Measurements from ENCODE around the gene EML5. TPM values are rescaled to one million over a fixed set of nuclear protein-coding genes. Genes with fewer than 3 reads are reported as not detected.

Gene EML5
- total RNA-seq, 1 donor from 2014 or later: 2.0 TPM

DNA sequence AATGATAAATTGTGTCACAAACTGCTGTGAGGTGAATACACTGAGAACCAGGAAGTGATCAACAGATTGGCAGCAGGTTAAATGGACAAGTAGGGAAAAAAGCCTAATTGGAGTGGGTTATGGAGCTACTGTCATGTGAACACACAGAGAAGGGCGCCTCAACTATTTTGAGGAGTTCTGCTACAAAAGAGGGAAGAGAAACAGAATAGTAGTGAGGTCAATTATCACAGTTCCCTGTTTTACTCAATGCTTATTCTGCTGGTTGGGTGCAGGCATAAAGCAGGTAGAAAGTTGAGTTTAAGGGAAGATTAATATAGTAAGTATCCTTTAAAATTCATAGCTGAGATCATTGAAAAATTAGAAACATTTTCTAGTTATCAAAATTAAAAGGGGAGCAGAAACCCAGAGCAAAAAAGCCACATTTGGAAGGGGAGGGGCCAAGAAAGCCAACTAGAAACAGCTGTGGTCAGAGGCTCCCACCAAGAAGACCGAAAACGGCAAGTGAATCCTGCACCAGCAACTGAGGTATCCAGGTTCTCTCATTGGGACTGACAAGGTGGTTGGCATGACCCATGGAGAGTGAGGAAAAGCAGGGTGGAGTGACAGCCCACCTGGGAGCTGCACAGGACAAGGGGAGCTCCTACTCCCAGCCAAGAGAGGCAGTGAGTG, 124.2 kb downstream of the EML5 start:
- Mint-ChIP-seq H3K36me3 (peaks cover 6% of the 10 kb centered on the region), H3K9me3 (peaks cover 21% of the 10 kb centered on the region), H3K27me3 (ENCODE audit: low read depth) (no peaks in the 10 kb centered on the region), H3K4me1 (no peaks in the 10 kb centered on the region), H3K27ac (no peak overlapping the region), H3K4me3 (no peak overlapping the region)
- no peak for DNase-seq (ENCODE audit: low spot score in 2 of 2, unreplicated experiment in 2 of 2)
- TF ChIP-seq, protein P1, sequence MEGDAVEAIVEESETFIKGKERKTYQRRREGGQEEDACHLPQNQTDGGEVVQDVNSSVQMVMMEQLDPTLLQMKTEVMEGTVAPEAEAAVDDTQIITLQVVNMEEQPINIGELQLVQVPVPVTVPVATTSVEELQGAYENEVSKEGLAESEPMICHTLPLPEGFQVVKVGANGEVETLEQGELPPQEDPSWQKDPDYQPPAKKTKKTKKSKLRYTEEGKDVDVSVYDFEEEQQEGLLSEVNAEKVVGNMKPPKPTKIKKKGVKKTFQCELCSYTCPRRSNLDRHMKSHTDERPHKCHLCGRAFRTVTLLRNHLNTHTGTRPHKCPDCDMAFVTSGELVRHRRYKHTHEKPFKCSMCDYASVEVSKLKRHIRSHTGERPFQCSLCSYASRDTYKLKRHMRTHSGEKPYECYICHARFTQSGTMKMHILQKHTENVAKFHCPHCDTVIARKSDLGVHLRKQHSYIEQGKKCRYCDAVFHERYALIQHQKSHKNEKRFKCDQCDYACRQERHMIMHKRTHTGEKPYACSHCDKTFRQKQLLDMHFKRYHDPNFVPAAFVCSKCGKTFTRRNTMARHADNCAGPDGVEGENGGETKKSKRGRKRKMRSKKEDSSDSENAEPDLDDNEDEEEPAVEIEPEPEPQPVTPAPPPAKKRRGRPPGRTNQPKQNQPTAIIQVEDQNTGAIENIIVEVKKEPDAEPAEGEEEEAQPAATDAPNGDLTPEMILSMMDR (IDR thresholded peaks at IDR 0.05; ENCODE audit: unreplicated experiment): no peak

DNA sequence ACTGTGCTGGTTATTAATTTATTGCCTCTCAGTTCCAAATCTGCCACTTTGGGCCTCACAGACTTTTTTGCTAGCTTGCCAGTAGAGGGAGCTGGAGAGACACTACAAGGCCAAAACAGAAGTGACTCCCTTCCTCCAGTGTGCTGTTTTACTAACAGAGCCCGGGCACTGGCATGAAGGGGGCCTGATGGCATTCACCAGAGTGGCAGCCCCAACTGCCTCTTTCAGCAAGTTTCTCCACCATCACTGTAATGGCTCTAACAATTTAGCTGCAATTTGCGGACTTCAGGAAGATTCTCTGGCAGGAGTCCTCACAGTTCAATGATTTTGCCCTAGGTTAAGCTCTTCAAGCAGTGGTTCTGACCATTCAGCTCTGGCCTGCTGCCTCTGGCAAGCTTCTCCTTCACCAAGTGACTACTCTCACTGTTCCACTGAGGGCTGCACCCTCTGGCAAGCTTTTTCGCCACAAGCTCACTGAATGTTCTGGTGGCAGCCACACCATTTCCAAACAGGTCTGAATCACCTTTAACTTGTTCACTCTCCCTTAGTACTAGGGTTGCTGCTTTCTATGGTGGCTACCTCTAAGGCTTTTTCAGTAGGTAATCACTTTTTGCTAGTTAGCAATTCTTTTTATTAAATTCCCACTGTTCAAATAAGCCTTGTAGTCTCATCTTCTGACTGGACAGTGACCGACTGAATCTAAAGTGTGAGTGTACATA, 125.0 kb downstream of the EML5 start:
- Mint-ChIP-seq H3K27me3 (ENCODE audit: low read depth) (no peaks in the 10 kb centered on the region), H3K36me3 (peaks cover 6% of the 10 kb centered on the region), H3K4me1 (no peaks in the 10 kb centered on the region), H3K9me3 (peaks cover 21% of the 10 kb centered on the region), H3K27ac (no peak overlapping the region), H3K4me3 (no peak overlapping the region)
- TF ChIP-seq, protein P1 (IDR thresholded peaks at IDR 0.05; ENCODE audit: unreplicated experiment): peak; percentile 66
- no peak for DNase-seq (ENCODE audit: low spot score in 2 of 2, unreplicated experiment in 2 of 2)

DNA sequence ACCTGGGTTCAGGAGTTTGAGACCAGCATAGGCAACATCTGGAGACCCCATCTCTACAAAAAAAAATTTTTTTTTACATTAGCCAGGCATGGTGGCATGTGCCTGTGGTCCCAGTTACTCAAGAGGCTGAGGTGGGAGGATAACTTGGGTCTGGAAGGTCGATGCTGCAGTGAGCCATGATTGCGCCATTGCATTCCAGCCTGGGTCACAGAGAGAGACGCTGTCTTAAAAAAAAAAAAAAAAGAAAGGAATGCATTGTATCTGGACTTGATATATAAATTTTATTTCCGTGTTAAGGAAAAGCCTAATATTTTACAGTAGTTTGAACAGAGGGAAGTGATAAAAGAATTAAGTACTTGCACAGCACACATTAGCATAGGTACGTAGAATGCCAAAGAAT, 132.7 kb downstream of the EML5 start:
- peaks cover 9% of the 10 kb centered on the region for H3K9me3 Mint-ChIP-seq
- DNase-seq (ENCODE audit: low spot score in 2 of 2, unreplicated experiment in 2 of 2): no peak
- peaks cover 1% of the 10 kb centered on the region for H3K36me3 Mint-ChIP-seq
- no peaks in the 10 kb centered on the region for H3K27me3 Mint-ChIP-seq (ENCODE audit: low read depth)
- no peak overlapping the region for H3K4me3 Mint-ChIP-seq
- H3K27ac Mint-ChIP-seq: no peak overlapping the region
- TF ChIP-seq, protein P1 (IDR thresholded peaks at IDR 0.05; ENCODE audit: unreplicated experiment): no peak
- H3K4me1 Mint-ChIP-seq: no peaks in the 10 kb centered on the region

DNA sequence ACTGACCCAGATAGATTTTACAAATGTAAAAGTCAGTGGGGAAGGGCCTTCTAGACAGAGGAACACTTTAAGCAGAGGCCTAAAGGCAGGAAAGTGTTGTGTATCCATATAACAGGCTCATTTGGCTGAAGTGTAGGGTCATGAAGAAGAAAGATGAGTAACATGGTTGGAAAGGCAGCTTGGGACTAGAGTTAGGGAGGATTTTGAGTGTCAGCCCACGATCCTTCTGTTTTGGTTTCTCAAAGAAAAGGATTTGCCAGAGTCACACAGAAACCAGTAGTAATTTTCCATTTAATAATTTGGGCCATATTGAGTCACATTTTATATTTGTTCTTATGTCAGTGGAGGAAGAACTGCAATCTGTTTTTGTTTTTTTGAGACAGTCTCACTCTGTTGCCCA, 153.5 kb downstream of the EML5 start:
- no peaks in the 10 kb centered on the region for H3K27me3 Mint-ChIP-seq (ENCODE audit: low read depth)
- no peak overlapping the region for H3K27ac Mint-ChIP-seq

DNA sequence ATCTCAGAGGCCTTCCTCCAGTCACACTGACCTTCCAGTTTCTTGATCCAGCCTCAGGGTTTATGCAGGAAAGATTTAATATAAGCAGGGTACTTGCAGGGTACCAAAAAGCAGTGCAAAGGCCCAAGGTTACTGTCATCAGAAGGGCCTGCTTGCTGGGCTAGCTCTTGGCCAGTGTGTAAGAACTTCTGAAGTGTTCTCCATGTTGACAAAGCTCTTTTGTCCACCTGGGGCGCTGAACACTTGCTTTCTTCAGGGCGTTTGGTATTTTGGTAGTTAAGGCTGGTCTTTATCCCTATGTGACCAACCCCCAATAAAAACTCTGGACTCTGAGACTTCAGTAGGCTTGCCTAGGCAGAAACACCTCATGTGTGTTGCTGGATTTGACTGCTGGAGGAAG, 160.2 kb downstream of the EML5 start:
- TF ChIP-seq, protein P1 (IDR thresholded peaks at IDR 0.05; ENCODE audit: unreplicated experiment): no peak
- H3K36me3 Mint-ChIP-seq: no peaks in the 10 kb centered on the region
- peaks cover 4% of the 10 kb centered on the region for H3K9me3 Mint-ChIP-seq
- no peak overlapping the region for H3K27ac Mint-ChIP-seq
- H3K27me3 Mint-ChIP-seq (ENCODE audit: low read depth): no peaks in the 10 kb centered on the region
- no peak overlapping the region for H3K4me3 Mint-ChIP-seq
- no peak for DNase-seq (ENCODE audit: low spot score in 2 of 2, unreplicated experiment in 2 of 2)
- peaks cover 27% of the 10 kb centered on the region for H3K4me1 Mint-ChIP-seq

More for the DNA sequence above, 153.5 kb downstream of the EML5 start:
- H3K9me3 Mint-ChIP-seq: peaks cover 34% of the 10 kb centered on the region
- TF ChIP-seq, protein P1 (IDR thresholded peaks at IDR 0.05; ENCODE audit: unreplicated experiment): no peak
- DNase-seq (ENCODE audit: low spot score in 2 of 2, unreplicated experiment in 2 of 2): no peak
- no peaks in the 10 kb centered on the region for H3K4me1 Mint-ChIP-seq
- H3K4me3 Mint-ChIP-seq: no peak overlapping the region
- H3K36me3 Mint-ChIP-seq: peaks cover 5% of the 10 kb centered on the region
